ENCODE measurements around the gene MED26. TPM values are rescaled to one million over a fixed set of nuclear protein-coding genes. Genes with fewer than 3 reads are reported as not detected.

MED26 gene
- total and polyA plus RNA-seq, 2 experiments from 2014 or later: 7.4 to 15.4 TPM

DNA sequence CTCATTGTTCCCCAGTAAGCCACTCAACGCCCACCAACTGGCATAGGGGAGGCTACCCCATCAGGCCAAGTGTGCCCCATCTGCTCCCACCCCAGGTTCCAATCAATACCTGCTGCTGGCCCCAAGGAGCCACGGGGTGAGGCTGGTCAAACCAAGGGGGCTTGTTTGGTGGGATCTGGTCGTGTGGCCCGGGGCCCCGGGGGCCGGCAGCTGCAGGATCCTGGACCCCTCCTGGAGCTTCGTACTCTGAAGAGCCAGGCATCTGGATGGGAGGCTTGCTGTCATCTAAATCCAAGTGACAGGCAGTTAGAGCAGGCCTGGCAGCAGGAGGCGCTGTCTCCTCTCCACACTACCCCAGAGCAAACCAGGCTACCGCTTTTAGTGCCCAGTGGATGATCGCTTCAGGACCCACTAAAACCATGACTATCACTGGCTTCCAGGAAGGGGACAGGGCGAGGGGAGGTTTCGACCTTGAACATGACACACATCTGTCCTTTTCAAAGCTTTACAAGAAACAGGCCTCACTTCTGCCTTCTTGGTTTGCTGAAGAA lies 100.0 kb downstream of the MED26 start (continued):
- no peak for TF ChIP-seq JUNB (IDR thresholded peaks at IDR 0.05; ENCODE audit: unreplicated experiment)
- no peak for TF ChIP-seq ZNF331 (CRISPR knock-in tag; IDR thresholded peaks at IDR 0.05; ENCODE audit: low read depth)
- TF ChIP-seq EZH2 (IDR thresholded peaks at IDR 0.05; ENCODE audit: low read depth, unreplicated experiment): no peak
- no peak for TF ChIP-seq NANOG (IDR thresholded peaks at IDR 0.05; ENCODE audit: borderline replicate concordance)
- no peak for TF ChIP-seq STAT1 (IDR thresholded peaks at IDR 0.05; ENCODE audit: unreplicated experiment)
- no peak for TF ChIP-seq EZH2phosphoT487 (IDR thresholded peaks at IDR 0.05; ENCODE audit: unreplicated experiment)

DNA sequence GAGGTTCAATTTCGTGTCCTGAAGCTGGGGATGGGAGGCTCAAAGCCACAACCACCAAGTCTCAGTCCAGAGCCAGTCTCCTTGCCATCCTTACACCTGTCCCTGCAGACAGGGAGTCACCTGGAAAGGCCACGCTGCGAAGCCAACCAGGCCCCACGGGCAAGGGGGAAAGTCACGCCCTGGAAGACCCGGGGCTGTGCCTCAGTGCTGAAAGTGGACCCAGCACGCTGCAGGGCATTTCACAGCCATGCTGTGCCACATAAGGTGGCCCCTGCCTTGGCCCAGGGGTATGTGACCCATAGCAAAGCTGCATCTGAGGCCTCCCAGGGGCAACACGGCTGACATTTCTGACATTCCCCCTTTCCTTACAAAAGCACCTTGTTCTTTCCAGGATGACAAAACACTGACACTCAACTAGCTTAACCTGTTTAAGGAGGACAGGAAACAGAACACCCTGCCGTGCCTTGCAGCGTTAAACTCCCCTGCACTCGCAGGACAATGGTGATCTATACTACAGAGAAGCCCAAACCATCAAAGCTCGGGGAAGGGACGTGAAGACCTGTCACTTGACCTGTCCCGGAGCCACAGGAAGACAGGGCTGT lies 100.6 kb downstream of the MED26 start:
- peaks cover 10% of the 10 kb centered on the region for H3K27me3 Mint-ChIP-seq (ENCODE audit: insufficient read depth, low read depth, poor library complexity)
- peaks cover 85% of the 10 kb centered on the region for H3K36me3 Mint-ChIP-seq (ENCODE audit: low read depth)
- H3K4me1 Mint-ChIP-seq: no peaks in the 10 kb centered on the region
- H3K4me3 Mint-ChIP-seq: no peak overlapping the region
- no peaks in the 10 kb centered on the region for H3K79me2 ChIP-seq (replicated peaks; ENCODE audit: insufficient read depth)
- no peak for DNase-seq (ENCODE audit: low spot score)
- H2AFZ ChIP-seq: no peak overlapping the region
- no peak overlapping the region for H3K27ac Mint-ChIP-seq
- no peak for TF ChIP-seq JUNB (IDR thresholded peaks at IDR 0.05; ENCODE audit: unreplicated experiment)
- no peak for TF ChIP-seq ZNF114 (CRISPR knock-in tag; IDR thresholded peaks at IDR 0.05)
- TF ChIP-seq CREB1 (CRISPR knock-in tag; IDR thresholded peaks at IDR 0.05; ENCODE audit: low read depth): no peak
- no peak for TF ChIP-seq ZNF331 (CRISPR knock-in tag; IDR thresholded peaks at IDR 0.05; ENCODE audit: low read depth)
- no peak for TF ChIP-seq STAT1 (IDR thresholded peaks at IDR 0.05; ENCODE audit: unreplicated experiment)
- TF ChIP-seq EZH2phosphoT487 (IDR thresholded peaks at IDR 0.05; ENCODE audit: unreplicated experiment): no peak
- no peak for TF ChIP-seq REST (IDR thresholded peaks at IDR 0.05; ENCODE audit: unreplicated experiment)
- no peak for TF ChIP-seq POLR2AphosphoS5 (IDR thresholded peaks at IDR 0.05; ENCODE audit: low read depth)
- no peak for ATAC-seq
- H3K9me3 Mint-ChIP-seq: no peaks in the 10 kb centered on the region
- no peaks in the 10 kb centered on the region for H3K4me1 ChIP-seq (ENCODE audit: insufficient read depth)
- peaks cover 46% of the 10 kb centered on the region for H3K36me3 ChIP-seq (ENCODE audit: insufficient read depth)
- H3K27ac ChIP-seq (ENCODE audit: low read depth): no peak overlapping the region
- H3K9me2 ChIP-seq (ENCODE audit: insufficient read depth): no peaks in the 10 kb centered on the region
- H3K4me2 ChIP-seq: no peak overlapping the region
- H4K20me1 ChIP-seq (replicated peaks; ENCODE audit: insufficient read depth): peaks cover 18% of the 10 kb centered on the region
- no peak overlapping the region for H3K4me3 ChIP-seq
- no peaks in the 10 kb centered on the region for H3F3A ChIP-seq (replicated peaks; ENCODE audit: low read depth)
- no peaks in the 10 kb centered on the region for H3K27me3 ChIP-seq (ENCODE audit: insufficient read depth)
